Measurements from ENCODE around the gene YBEY. TPM values are rescaled to one million over a fixed set of nuclear protein-coding genes. Genes with fewer than 3 reads are reported as not detected.

The YBEY gene
- total RNA-seq, 1 donor from 2014 or later, result 10.6 TPM

DNA sequence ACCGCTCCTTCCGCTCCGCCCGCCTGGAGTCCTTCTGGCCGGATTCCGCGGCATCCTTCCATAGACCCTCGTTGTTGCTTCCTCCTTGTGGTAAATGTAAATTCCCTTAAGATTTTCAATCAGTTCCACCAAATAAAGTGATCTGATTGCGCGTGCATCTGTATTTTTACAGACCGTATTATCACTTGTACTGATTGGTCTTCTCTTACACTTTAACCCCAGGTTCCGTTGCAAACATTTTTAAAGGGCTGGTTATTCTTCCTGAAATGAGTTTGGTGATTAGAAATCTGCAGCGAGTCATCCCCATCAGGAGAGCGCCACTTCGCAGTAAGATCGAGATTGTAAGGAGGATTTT lies 483 bp downstream of the YBEY start:
- Mint-ChIP-seq H3K27ac (ENCODE audit: unreplicated experiment) (peak overlapping the region; percentile 95), H3K27me3 (ENCODE audit: low read depth) (no peaks in the 10 kb centered on the region), H3K4me1 (ENCODE audit: low read depth) (peaks cover 48% of the 10 kb centered on the region), H3K36me3 (ENCODE audit: low read depth) (peaks cover 12% of the 10 kb centered on the region), H3K9me3 (ENCODE audit: low read depth) (no peaks in the 10 kb centered on the region), H3K4me3 (ENCODE audit: unreplicated experiment) (peak overlapping the region; percentile 92)
- no peak for DNase-seq (ENCODE audit: low spot score)
- TF ChIP-seq CTCF (IDR thresholded peaks at IDR 0.05), result no peak

GRCh38 chr21:46287541-46287940 lies 1.4 kb downstream of the YBEY start:
- peaks cover 12% of the 10 kb centered on the region for H3K36me3 Mint-ChIP-seq (ENCODE audit: low read depth)

GRCh38 chr21:46289655-46290179 lies 3.6 kb downstream of the YBEY start:
- Mint-ChIP-seq H3K4me3 (ENCODE audit: unreplicated experiment) (no peak overlapping the region), H3K27me3 (ENCODE audit: low read depth) (no peaks in the 10 kb centered on the region), H3K27ac (ENCODE audit: unreplicated experiment) (no peak overlapping the region), H3K36me3 (ENCODE audit: low read depth) (peaks cover 4% of the 10 kb centered on the region), H3K4me1 (ENCODE audit: low read depth) (peaks cover 22% of the 10 kb centered on the region), H3K9me3 (ENCODE audit: low read depth) (no peaks in the 10 kb centered on the region)
- DNase-seq (ENCODE audit: low spot score), result no peak
- TF ChIP-seq CTCF (IDR thresholded peaks at IDR 0.05), result no peak

More at GRCh38 chr21:46287541-46287940, 1.4 kb downstream of the YBEY start:
- TF ChIP-seq CTCF (IDR thresholded peaks at IDR 0.05), result no peak
- no peaks in the 10 kb centered on the region for H3K27me3 Mint-ChIP-seq (ENCODE audit: low read depth)
- H3K9me3 Mint-ChIP-seq (ENCODE audit: low read depth), result no peaks in the 10 kb centered on the region
- H3K27ac Mint-ChIP-seq (ENCODE audit: unreplicated experiment), result no peak overlapping the region
- peak overlapping the region; percentile 92 for H3K4me3 Mint-ChIP-seq (ENCODE audit: unreplicated experiment)
- no peak for DNase-seq (ENCODE audit: low spot score)
- peaks cover 40% of the 10 kb centered on the region for H3K4me1 Mint-ChIP-seq (ENCODE audit: low read depth)

- DNase-seq (ENCODE audit: low spot score), result no peak
- Mint-ChIP-seq H3K27ac (ENCODE audit: unreplicated experiment) (no peak overlapping the region), H3K9me3 (ENCODE audit: low read depth) (no peaks in the 10 kb centered on the region), H3K27me3 (ENCODE audit: low read depth) (no peaks in the 10 kb centered on the region), H3K36me3 (ENCODE audit: low read depth) (peaks cover 4% of the 10 kb centered on the region), H3K4me3 (ENCODE audit: unreplicated experiment) (no peak overlapping the region), H3K4me1 (ENCODE audit: low read depth) (peaks cover 27% of the 10 kb centered on the region)
- TF ChIP-seq CTCF (IDR thresholded peaks at IDR 0.05), result no peak
These were observed 5.4 kb downstream of the YBEY start for GRCh38 chr21:46291561-46291960.

- Mint-ChIP-seq H3K4me1 (ENCODE audit: low read depth) (peaks cover 14% of the 10 kb centered on the region), H3K36me3 (ENCODE audit: low read depth) (peaks cover 1% of the 10 kb centered on the region), H3K9me3 (ENCODE audit: low read depth) (no peaks in the 10 kb centered on the region), H3K27ac (ENCODE audit: unreplicated experiment) (peak overlapping the region; percentile 82), H3K4me3 (ENCODE audit: unreplicated experiment) (no peak overlapping the region), H3K27me3 (ENCODE audit: low read depth) (no peaks in the 10 kb centered on the region)
- TF ChIP-seq CTCF (IDR thresholded peaks at IDR 0.05), result no peak
- DNase-seq (ENCODE audit: low spot score), result no peak
These were observed 8.6 kb downstream of the YBEY start for GRCh38 chr21:46294647-46295176.

Data from chondrocyte (in vitro differentiated cells).